K562 (cell line): ENCODE measurements around the gene BACH1. TPM values are rescaled to one million over a fixed set of nuclear protein-coding genes. Genes with fewer than 3 reads are reported as not detected.

Experiments
- DEAF1 ChIP-seq: fragments of 450-650 bp; formaldehyde crosslinking; IDR thresholded peaks from 2 replicates; pipeline ENCODE4 v1.4.0; 2020; ENCODE audit warnings: mild to moderate bottlenecking, moderate library complexity
- HDAC8 ChIP-seq: fragments of 450-650 bp; IDR thresholded peaks from 2 replicates; pipeline ENCODE4 v1.6.1; 2016; ENCODE audit warnings: mild to moderate bottlenecking, missing genetic modification characterization, moderate library complexity, missing compliant biosample characterization
- MAFF ChIP-seq: IDR thresholded peaks from 2 replicates; pipeline ENCODE4 v1.6.1; 2012; ENCODE audit warnings: low read length, improper control_type of control experiment
- MAFG ChIP-seq: fragments of 450-650 bp; conservative IDR thresholded peaks from 2 replicates; pipeline ENCODE4 v1.6.1; 2016; ENCODE audit warnings: missing genetic modification characterization, missing compliant biosample characterization
- MECOM ChIP-seq: fragments of 250-450 bp; sonication (Bioruptor Pico); IDR thresholded peaks from 2 replicates; pipeline ENCODE4 v1.8.0; 2022; ENCODE audit warnings: inconsistent platforms
- MEF2A ChIP-seq: IDR thresholded peaks from 2 replicates; pipeline ENCODE4 v1.6.1; 2011; ENCODE audit warnings: low read depth, mild to moderate bottlenecking, low read length, moderate library complexity; ENCODE audit not compliant: control insufficient read depth
- NFE2 ChIP-seq: IDR thresholded peaks from 2 replicates; pipeline ENCODE4 v1.6.1; 2014; ENCODE audit warnings: antibody characterized with exemption, low read depth
- NR2C2 ChIP-seq, 2 experiments: fragments of 200-800 bp in 1 of 2; sonication (Bioruptor generic) in 1 of 2; sonication (generic) in 1 of 2; formaldehyde crosslinking in 1 of 2; IDR thresholded peaks; 2 replicates each; pipeline versions ENCODE4 v1.6.1 to v1.8.0; 2016 to 2022; ENCODE audit warnings: mild to moderate bottlenecking in 1 of 2, missing compliant biosample characterization in 1 of 2, missing genetic modification characterization in 1 of 2, missing genetic modification reagents in 1 of 2
- RFX5 ChIP-seq: IDR thresholded peaks from 2 replicates; pipeline ENCODE4 v1.6.1; 2011; ENCODE audit warnings: low read depth, mild to moderate bottlenecking, improper control_type of control experiment, low read length
- SIN3A ChIP-seq, 2 experiments: fragments of 150-350 bp in 1 of 2; IDR thresholded peaks; 2 replicates each; pipeline ENCODE4 v1.6.1; 2011 to 2016; ENCODE audit warnings: borderline replicate concordance in 2 of 2, low read depth in 2 of 2, low read length in 2 of 2, mild to moderate bottlenecking in 2 of 2, moderate library complexity in 2 of 2; ENCODE audit not compliant: control insufficient read depth in 1 of 2
- ZBED1 ChIP-seq: IDR thresholded peaks from 2 replicates; pipeline ENCODE4 v1.6.1; 2014
- polyA plus RNA-seq, 8 experiments: library from polyadenylated mRNA; depleted of rRNA in 4 of 8; stranded (reverse) in 5 of 8; unstranded in 3 of 8; fragments of >200 nt; fragmentation: Nextera tagmentation in 2 of 8; fragmentation: Illumina TruSeq in 1 of 8; extraction: Ambion mirVana in 2 of 8; extraction: Trizol in 1 of 8; gene quantifications; 2 replicates each; pipeline versions ENCODE4 v1.2.1 to v1.2.3, GENCODE V29; 2011 to 2014; ENCODE audit warnings: inconsistent platforms in 1 of 8, missing spikeins in 1 of 8
- total RNA-seq, 7 experiments: library from RNA; depleted of rRNA in 6 of 7; stranded (reverse); fragments of >200 nt in 6 of 7; fragmentation: Illumina TruSeq in 2 of 7; extraction: Trizol in 2 of 7; gene quantifications; 2 replicates each; pipeline versions ENCODE4 v1.2.1 to v1.2.3, GENCODE V29; 2011 to 2021; ENCODE audit warnings: low replicate concordance in 1 of 7
- TF ChIP-seq, protein P1 (sequence below): IDR thresholded peaks from 2 replicates; pipeline ENCODE4 v1.6.1; 2012; ENCODE audit warnings: low read depth, low read length, improper control_type of control experiment, borderline replicate concordance

Gene BACH1
- total and polyA plus RNA-seq, 9 of the 15 experiments (the other 6 are each of a cell fraction or from before 2014, with no cell fraction given), result 10.6 to 58.5 (median 28.6) TPM

GRCh38 chr21:29290240-29290639 is 8.5 kb upstream of the BACH1 start (continued):
- TF ChIP-seq SIN3A (IDR thresholded peaks at IDR 0.05; ENCODE audit: borderline replicate concordance in 2 of 2, control insufficient read depth in 1 of 2, low read depth in 2 of 2, low read length in 2 of 2) (no peak), NR2C2 (CRISPR knock-in tag; IDR thresholded peaks at IDR 0.05) (no peak), NR2C2 (tag; IDR thresholded peaks at IDR 0.05) (no peak), MECOM (CRISPR knock-in tag) (no peak), RFX5 (no peak), NFE2 (0 out of 2 replicates have a peak, but pooled peaks have one; percentile 19), DEAF1 (CRISPR knock-in tag) (no peak), ZBED1 (no peak), MAFF (peak; percentile 32; the same call in 1 of the 2 replicates), MAFG (tag) (peak; percentile 54), HDAC8 (no peak), MEF2A (no peak)
- TF ChIP-seq, protein P1, sequence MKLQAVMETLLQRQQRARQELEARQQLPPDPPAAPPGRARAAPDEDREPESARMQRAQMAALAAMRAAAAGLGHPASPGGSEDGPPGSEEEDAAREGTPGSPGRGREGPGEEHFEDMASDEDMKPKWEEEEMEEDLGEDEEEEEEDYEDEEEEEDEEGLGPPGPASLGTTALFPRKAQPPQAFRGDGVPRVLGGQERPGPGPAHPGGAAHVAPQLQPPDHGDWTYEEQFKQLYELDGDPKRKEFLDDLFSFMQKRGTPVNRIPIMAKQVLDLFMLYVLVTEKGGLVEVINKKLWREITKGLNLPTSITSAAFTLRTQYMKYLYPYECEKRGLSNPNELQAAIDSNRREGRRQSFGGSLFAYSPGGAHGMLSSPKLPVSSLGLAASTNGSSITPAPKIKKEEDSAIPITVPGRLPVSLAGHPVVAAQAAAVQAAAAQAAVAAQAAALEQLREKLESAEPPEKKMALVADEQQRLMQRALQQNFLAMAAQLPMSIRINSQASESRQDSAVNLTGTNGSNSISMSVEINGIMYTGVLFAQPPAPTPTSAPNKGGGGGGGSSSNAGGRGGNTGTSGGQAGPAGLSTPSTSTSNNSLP, result no peak
